Measurements from ENCODE around the gene TRAPPC8.
"Not testable (repeated sequence)": the region's sequence is repeated elsewhere in the genome, so short reads cannot be mapped to it uniquely, and the experiment has no call there.

Gene TRAPPC8, protein sequence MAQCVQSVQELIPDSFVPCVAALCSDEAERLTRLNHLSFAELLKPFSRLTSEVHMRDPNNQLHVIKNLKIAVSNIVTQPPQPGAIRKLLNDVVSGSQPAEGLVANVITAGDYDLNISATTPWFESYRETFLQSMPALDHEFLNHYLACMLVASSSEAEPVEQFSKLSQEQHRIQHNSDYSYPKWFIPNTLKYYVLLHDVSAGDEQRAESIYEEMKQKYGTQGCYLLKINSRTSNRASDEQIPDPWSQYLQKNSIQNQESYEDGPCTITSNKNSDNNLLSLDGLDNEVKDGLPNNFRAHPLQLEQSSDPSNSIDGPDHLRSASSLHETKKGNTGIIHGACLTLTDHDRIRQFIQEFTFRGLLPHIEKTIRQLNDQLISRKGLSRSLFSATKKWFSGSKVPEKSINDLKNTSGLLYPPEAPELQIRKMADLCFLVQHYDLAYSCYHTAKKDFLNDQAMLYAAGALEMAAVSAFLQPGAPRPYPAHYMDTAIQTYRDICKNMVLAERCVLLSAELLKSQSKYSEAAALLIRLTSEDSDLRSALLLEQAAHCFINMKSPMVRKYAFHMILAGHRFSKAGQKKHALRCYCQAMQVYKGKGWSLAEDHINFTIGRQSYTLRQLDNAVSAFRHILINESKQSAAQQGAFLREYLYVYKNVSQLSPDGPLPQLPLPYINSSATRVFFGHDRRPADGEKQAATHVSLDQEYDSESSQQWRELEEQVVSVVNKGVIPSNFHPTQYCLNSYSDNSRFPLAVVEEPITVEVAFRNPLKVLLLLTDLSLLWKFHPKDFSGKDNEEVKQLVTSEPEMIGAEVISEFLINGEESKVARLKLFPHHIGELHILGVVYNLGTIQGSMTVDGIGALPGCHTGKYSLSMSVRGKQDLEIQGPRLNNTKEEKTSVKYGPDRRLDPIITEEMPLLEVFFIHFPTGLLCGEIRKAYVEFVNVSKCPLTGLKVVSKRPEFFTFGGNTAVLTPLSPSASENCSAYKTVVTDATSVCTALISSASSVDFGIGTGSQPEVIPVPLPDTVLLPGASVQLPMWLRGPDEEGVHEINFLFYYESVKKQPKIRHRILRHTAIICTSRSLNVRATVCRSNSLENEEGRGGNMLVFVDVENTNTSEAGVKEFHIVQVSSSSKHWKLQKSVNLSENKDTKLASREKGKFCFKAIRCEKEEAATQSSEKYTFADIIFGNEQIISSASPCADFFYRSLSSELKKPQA (N-terminal part only)

GRCh38 chr18:31942999-31943877 is at the start of gene TRAPPC8:
TRAPPC8 (minus strand) TSS chr18:31943128; CDS start chr18:31942764, 364 bp downstream.
- DNase-seq = peak; percentile 88

- no peak for DNase-seq
Observed at GRCh38 chr18:31990823-31991222, 47.9 kb upstream of the TRAPPC8 start.

GRCh38 chr18:31983976-31984375 is 41.0 kb upstream of the TRAPPC8 start:
- DNase-seq = no peak

DNA sequence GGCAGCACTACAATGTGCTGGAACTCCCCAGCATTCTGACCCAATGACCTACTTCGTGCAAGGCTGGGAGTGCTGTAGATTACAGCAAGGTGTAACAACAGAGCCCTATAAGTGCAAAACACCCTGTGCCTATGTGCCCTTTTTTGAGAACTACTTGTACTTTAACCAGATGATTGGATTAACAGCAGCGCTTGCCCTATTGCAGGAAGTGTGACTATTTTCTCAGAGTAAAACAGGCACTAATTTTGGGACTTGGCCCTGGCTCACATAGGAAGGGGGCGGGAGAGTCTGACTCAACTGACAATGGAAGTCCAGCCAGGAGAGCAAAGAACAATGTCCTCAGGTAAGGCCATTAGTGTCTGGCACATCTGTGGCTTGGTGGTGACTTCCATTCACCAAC is 40.1 kb upstream of the TRAPPC8 start:
- no peak for DNase-seq

- no peak for DNase-seq
Observed at GRCh38 chr18:31980863-31981262, 37.9 kb upstream of the TRAPPC8 start.

- no peak for DNase-seq
Observed at GRCh38 chr18:31979714-31980113, 36.8 kb upstream of the TRAPPC8 start.

DNA sequence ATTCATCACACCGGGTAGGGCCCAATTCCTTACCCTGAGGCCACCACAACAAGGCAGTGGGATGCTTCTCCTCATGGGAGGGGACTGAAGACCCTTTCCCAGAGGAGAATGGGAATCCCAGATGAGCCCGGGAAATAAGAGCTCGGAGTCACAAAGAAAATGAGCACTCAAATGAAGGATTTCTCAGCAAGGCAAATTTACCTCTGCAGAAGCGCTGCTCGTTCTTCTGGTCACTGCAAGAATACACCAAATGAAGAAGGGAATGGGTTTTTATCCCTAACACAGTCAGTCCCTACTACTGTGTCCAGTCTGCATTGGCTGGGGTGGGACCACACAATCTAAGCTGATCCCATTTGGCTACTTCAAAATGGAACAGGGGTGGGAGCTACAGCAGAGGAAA is 35.7 kb upstream of the TRAPPC8 start:
- DNase-seq = no peak

- DNase-seq = peak; percentile 6
Observed at GRCh38 chr18:31977270-31977872, 34.4 kb upstream of the TRAPPC8 start.

DNA sequence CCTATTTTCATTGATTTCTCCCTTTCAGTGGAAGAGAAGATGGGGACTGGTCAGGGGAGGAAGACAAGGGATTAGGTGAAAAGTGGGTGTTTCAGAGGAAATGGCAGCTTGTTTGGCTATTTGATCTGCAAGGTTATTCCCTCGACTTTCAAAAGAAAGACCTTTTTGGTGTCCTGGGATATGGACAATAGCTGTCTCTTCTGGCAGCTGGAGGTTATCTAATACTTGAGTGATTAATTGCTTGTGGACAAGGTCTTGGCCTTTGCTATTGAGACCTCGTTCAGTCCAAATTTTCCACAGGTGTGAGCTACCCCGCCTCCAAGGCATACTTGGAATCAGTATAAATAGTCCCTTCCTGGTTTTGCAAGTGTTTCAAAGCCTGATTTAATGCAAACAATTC is 33.3 kb upstream of the TRAPPC8 start:
- DNase-seq = no peak

DNA sequence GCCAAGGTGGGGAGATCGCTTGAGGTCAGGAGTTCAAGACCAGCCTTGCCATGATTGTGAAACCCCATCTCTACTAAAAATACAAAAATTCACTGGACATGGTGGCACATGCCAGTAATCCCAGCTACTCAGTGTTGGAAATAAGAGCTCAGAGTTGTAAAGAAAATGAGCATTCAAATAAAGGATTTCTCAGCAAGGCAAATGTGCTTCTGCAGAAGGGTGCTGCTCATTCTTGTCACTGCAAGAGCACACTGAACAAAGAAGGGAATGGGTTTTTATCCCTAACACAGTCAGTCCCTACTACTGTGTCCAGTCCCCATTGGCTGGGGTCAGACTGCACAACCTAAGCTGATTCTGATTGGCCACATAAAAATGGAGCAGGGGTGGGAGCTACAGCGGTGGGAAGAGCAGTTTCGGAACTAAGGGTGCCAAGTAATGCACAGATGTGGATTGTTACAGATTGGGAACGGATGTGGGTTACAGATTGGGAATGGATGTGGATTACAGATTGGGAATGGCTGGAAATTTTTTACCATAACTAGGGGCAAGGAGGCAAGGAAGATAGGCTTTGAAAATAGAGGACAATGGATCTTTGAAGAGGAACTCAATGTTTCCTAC is 31.1 kb upstream of the TRAPPC8 start:
- DNase-seq = no peak

DNA sequence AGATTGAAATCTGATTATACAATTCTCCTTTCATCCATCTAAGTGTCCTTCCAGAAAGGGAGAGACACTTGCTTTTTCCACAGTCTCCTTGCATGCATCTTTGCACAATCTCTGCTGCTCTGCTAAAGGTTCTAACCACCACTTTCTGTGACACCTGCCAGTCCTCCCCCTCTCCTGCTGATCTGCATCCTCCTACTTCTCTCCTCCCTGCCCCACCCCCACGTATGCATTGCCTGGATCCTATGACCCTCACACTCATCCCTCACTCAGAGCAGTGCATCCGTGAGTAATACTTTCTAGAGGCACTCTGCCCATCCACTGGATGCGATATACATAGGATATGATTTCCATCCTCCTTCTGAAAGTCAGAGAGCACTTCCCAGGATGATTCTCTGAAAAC is 27.7 kb upstream of the TRAPPC8 start:
- DNase-seq = no peak

DNA sequence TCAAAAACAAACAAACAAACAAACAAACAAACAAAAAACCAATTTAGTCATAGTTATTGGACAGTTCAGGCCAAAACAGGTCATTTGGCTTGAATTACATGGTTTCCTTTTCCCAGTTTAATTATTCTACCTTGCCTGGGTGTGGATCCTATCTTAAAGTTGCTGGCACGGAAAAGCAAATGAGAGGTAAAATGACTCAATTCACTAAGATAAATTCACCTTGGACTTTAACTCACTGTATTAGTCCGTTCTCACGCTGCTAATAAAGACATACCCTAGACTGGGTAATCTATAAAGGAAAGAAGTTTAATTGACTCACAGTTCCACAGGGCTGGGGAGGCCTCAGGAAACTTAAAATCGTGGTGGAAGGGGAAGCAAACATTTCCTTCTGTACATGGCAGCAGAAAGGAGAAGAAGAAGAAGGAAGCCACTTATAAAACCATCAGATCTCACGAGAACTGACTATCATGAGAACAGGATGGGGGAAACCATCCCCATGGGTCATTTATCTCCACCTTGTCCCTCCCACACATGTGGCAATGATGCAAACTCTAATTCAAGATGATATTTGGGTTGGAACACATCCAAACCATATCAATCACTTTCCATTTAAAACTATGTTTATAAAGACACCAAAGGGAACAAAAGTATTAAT is 22.5 kb upstream of the TRAPPC8 start:
- no peak for DNase-seq

DNA sequence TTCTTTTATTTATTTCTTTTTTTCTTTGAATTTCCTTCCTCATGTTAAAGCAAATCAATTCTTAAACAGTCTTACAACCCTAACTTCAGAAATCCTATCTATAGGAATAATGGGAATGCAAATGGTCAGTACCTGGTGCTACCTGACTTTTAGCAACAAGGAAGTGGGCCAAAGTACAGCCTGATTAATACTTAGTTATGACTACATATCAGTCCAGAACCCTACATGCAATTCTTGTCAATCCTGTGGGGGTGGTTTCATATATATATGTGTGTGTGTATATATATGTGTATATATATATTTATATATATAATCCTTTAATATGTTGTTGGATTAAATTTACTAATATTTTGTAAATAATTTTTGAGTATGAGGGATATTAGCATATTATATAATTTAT is 14.8 kb upstream of the TRAPPC8 start:
- DNase-seq = no peak

DNA sequence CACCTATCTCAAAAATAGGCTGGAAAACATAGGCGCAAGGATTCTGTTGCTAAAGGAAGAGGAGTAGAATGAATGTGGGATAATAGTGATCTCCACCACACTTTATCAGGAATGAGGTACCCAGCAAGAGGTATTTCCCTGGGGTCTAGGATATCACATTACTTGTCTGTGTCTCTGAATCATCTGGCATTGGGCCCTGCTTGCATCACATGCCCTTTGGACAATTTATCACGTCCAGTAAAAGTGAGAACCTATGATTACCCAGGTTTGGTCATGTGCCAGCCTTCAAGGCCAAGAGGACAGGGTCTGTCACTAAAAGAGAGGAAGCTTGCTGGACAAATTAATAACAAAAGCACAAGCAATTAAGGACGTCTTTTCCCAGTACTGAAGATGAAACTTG is 11.4 kb upstream of the TRAPPC8 start:
- no peak for DNase-seq

DNA sequence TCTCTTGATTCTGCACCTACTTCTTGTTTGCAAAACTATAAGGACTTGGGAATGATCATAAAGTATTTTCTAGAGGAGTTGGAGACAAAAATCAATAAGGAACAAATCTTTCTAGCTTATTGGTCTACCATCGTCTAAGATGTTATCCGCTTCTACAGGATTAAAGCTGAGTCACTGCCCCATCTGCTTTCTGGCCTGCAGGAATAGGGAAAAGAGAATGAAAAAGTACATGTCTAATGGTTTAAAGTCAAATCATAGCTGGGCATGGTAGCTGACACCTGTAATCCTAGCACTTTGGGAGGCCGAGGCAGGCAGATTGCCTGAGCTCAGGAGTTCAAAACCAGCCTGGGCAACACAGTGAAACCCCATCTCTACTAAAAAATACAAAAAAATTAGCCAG is 10.8 kb upstream of the TRAPPC8 start:
- not testable (repeated sequence) for DNase-seq

GRCh38 chr18:31952223-31952622 is 9.3 kb upstream of the TRAPPC8 start:
- DNase-seq = no peak

DNA sequence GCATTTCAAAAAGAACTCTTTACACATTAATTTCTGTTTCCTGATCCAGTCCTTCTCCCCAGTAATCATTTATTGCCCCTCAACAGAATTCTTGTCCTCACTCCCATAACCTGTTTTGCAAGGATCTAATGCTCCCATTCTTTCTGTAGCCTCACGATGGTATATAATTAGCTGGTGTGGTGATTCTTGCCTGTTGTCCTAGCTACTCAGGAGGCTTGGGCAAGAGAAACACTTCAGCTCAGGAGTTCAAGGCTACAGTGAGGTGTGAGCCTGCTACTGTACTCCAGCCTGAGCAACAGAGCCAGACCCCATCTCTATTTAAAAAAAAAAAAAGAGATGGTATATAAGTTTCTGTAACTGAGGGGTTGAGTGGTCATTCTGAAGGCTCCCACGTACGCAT is 7.7 kb upstream of the TRAPPC8 start:
- no peak for DNase-seq

DNA sequence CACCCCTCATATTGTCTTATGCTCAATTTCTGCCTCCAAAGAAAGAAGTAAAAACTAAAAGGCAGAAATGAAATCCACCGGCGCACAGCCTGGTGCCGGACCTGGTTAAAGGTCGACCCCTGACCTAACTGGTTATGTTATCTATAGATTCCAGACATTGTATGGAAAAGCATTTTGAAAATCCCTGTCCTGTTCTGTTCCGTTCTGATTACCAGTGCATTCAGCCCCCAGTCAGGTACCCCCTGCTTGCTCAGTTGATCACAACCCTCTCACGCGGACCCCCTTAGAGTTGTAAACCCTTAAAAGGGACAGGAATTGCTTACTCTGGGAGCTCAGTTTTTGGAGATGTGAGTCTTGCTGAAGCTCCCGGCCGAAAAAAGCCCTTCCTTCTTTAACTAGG is 5.4 kb upstream of the TRAPPC8 start:
- not testable (repeated sequence) for DNase-seq

- no peak for DNase-seq
Observed at GRCh38 chr18:31946305-31947046, 3.5 kb upstream of the TRAPPC8 start.

Data from activated naive CD4-positive, alpha-beta T cell treated with Interleukin-2 at 50 U/mL for 16 hours (primary cell).